ENCODE measurements around the gene APBA1.

The APBA1 gene

DNA sequence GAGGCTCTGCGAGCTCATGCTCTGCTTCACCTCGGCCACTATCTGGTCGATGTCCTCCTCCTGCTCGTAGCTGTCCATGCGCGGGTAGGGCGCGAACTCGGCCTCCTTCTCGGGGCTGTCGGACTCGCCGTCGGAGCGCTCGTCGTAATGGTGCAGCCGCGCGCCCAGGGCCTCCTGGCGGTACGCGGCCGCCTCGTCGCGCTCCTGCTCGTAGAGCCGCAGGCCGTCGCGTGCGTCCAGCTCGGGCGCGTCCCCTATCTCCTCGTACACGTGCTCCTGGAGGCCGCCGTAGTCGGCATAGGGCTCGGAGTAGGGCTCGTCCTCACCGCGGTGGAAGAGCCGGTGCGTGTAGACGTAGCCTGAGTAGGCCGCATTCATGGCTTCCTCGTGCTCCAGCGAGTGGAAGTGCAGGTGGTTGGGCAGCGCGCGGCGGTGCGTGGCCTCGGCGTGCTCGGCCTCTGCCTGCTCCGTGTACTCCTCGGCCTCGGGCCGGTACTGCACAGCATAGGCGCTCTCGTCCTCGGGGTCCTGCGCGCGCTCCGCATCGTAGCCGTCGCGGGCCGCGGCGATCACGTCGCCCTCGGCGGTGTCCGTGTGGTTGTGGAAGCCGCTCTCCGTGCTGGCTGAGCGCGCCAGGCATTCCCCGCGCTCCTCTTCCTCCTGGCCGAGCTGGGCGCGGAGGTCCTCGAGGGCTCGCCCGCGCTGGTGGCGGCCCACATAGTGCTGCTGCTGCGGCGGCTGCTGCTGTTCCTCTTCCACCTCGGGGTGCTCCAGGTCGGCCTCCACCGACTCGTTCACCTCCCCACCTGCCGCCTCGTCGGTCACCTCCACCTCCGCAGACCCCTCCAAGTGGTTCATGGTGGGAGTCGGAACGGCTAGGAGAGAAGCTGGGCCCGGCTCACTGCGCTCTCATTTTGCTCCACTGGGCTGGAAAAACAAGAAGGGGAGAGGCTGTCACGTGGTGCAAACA, 155.5 kb downstream of the APBA1 start:
- DNase-seq, result no peak

DNA sequence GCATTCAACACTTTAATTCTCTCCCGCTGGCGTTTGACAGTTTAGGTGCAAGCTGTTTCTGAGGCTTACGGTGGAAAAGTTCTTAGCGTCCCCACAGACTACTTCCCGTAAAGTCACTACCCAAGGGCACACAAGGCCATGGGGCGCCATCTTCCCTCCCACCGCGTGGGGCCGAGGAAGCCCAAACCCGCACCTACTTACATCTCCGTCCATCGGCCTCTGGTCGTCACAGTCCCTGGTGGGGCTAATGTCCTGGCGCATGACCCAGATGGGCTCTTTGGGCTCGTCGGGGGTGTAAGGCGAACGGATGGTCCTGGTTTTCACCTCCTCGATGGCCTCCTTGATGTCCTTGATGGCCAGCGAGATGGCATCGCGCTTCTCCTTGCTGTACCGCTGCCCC, 156.4 kb downstream of the APBA1 start:
- DNase-seq, result no peak

DNA sequence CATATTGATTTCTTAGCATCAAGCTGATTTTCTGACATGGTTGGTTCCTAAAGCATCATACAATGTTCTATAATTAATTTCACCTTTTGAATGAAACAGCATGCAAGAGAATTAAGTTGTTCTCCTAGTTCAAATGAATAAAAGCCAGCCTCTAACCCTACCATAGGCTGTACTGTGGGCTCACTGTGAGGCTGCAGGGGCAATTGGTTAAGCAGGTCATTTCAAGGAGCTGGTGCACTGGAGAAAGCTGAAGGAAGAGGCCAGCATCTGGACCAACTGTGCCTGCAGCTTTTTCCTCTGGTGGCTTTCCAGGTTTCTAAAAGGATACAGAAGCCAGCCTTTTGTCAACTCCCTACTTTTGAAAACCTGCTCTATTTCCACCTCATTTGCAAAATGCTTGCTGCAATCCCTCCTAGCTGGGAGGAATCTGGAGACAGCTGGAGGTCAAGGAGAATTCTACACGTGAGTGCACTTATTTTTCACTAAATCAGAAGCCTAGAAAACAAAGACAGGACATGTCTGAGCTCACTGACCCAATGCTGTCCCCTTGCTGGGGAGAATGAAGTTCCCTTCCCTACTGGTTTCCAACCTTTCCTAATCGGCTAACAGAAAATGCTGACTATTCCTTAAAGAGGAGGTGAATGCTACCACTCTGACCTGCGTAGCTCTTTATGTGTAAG, 158.9 kb downstream of the APBA1 start:
- DNase-seq, result no peak

DNA sequence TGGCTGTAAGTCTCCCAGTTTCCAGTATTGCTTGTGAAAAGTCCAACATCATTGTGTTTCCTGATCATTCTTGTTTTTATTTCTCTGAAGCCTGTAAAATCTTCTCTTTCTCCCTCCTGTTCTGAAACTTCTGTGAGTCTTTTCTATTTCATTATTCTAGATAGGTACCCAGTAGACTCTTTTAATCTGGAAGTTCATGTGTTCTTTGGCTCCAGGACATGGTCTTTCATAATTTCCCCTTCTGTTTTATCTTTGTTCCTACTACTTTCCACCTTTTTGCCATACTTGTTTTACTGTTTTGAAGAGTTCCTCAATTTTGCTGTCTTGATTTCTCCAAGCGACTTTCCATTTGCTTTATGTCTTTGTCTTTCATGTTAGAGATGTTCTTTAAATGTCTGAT, 168.1 kb downstream of the APBA1 start:
- no peak for DNase-seq

DNA sequence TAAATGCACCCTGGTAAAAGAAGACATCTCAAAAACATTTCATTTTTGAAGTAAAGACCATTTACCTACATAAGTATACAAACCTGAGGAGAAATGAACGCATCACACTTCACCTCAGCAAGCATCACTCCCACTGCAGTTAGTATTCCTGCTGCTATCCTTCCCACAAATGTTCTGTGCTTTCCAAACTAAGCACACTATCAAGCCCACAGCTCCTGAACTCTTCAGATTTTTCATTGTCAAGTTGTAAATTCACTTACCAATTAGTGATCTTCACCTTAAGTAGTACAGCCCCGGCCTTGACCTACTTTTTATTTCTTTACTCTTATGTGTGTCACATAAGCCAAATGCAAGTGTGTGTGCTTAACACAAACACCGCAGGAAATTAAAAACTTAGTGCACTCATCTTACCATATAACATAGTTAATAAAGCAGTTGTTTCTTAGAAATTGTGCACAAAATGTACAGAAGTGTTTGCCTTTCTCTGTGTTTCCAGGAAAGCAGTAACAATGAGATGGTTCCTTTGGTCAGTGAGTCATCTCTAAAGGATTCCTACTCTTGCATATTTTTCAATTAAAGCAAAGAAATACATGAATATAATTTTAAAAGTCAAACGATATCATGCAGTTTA, 169.4 kb downstream of the APBA1 start:
- peak; percentile 18 for DNase-seq

DNA sequence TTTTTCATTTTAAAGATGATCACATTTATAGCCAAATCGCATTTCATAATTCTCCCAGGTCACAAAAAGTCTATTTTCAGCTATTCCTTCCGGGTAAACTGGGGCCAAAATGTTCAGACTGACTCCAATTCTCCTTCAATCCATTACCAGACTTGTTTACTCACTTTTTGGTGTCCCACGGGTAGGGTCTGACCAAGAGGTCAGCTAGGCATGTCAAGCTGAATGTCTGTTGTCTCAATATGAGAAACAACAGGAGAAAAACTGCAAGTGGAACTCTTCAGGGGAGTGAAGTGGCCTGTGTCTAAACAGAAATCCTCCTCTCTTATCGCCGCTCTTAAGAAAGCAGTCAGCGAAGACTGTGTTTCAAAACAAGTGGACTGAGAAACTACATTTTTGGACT, 171.3 kb downstream of the APBA1 start:
- DNase-seq, result no peak

DNA sequence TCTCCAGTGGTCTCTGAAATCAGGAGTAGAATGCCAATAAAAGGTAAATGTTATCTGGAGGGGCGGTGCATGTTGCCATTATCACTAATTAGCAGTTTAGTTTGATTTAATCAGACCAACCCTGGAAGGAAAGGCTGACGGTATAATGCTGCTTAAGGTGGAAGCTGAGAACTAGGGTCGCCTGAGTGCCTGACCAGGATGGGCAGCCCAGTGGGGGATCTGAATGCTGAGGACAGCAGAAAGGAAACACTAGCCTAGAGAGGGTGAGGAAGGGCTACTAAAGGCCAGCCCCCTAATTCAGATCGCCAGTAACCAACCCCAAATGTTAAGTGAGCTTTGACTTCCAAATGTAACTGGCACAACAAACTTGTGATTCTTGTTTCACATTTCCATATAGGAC, 172.2 kb downstream of the APBA1 start:
- DNase-seq, result no peak

DNA sequence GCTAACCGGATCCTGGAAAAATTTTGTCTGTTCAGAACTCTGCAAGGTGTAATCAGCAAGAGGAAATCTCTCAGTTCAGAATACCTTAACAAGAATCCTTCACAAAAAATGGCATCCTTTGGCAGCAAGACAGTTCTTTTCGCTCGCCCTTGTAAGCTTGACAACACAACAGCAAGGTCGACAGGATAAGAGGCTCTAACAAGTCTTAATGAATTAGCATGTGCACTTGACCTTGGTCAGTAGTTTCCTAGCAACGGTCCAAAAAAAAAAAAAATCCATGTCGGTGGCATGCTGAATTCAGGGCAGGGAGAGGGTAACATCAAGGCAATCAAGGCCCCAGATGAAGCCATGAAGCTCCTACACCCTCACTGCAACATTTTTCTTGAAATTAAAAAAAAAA, 172.8 kb downstream of the APBA1 start:
- DNase-seq, result no peak

DNA sequence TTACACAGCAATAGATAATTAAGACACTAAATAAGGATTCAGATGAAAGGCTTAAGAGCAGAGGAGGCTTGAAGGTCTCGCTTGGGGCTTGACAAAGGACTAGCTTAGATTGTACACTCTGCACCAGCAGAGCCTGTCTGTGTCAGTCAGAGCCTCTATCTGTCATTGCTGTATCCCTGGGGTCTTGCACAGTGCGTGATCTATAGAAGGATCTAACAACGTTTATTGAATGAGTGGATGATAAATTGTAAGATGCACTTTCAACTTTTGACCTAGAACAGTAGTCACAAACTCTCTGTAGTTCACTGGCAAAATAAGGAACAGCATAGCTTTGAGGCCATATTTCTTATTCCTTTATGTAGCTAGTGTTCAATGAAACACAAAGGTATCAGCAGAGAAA, 173.7 kb downstream of the APBA1 start:
- no peak for DNase-seq

DNA sequence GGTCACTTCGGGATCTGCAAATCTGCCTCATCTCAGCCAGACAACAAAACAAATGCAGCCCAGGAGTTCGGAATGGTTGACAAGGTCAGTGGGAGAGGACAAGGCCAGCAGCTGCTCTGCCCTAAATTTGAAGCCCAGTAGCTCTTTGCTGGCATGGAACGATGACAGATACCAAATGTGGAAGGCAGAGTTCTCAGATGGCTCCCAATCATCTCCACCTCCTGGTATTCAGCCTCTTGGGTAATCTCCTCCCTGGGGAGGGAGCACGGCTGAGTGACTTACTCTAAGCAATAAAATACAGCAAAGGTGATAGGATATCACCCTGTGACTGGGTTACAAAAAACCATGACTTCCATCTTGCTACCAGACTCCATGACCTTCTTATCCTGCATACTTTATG, 174.4 kb downstream of the APBA1 start:
- no peak for DNase-seq

DNA sequence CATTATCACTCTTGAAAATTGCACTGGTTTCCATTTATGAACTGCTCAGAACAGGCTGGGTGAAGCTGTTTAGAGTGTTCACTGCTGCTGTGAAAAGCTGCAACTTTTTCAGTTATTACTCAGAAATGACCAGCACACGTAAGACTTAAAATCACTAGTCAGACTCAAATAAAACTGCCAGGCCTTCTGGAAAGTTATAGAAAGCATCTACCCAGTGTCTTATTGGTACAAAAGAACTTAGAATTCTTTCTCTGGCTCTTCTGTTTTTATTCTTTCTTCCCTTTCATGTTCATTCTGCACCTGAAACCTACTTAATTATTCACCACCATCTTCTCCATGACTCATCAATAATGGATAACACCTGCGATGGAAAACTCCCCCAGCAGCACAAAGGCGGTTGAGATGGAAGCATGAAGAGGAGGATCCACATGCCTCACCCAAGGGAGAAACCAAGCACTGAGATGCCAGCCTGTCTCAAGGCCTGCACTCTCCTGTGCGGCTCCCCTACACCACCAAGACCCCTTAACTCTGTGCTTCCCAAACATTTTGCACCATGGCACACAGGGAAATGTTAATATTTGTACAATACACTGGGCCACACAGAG, 175.2 kb downstream of the APBA1 start:
- no peak for DNase-seq

DNA sequence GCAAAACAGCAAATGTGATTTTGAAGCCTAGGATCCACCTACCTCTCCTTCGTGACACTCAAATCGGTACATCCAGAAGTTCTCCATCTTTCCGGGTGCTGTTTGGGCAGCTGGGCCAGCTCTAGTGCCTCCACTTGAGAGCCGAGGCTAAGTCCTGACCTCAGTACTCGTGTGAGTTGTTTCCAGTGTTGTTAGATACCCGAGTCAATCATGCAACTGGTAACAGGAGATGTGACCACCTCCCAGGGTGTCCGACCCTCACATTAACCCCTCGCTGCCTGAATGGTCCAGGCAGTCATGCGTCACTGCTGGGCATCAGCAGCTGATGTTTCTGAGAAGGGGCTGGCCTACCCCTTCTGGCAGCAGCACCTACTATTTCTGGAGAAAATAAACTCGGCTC, 176.9 kb downstream of the APBA1 start:
- DNase-seq, result no peak

DNA sequence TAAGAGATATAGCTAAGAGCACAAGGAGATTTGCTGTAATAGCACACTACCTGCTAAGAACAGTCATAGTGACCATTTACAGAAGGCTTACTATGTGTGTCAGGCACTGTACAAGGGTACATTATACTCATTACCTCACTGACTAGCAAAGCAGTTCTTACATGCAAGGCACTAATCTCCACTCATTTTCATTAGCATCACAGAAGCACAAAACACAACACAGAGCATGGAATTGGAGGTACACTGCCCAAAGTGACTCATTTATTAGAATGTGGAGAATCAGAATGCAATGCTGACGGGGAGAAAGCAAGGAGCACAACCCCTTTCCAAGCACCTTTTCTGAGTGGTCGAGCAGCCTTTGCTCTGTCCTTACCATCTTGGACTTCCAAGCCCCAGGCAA, 177.4 kb downstream of the APBA1 start:
- no peak for DNase-seq

DNA sequence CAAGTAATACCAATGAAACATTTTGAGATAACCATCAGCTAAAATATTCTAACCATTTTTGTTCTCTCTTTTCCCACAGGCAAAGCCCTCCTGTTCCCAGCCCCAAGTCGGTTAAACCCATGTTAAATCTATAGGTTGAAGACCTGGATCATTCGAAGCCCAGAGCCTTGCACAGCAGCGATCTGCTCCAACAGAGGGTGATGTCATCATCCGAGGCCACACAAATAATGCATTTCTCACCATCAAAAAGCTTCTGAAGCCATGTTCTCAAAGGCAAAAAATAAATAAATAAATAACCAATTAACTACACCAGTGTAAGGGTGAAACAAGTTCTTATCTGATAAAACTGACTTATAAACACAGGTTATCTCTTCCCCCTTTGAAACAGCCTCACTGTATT, 178.0 kb downstream of the APBA1 start:
- DNase-seq, result no peak

DNA sequence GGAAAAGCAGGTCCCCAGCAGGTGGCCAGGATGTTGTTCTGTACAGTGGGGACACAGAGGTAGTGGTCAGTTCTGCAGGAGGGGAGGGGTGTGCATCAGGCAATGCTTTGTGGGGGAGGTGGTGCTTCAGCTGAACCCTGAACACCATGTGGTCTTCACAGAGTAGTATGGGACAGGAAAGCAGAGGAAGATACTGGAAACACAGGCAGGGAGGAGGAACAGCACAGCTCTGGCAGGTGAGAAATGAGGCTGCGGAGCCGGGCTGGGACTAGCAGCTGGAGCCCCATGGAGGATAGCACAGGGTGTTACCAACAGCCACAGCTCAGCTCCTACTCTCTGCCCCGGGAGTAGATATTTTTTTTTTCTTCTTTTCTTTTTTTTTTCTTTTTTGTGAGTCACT, 185.7 kb downstream of the APBA1 start:
- no peak for DNase-seq

DNA sequence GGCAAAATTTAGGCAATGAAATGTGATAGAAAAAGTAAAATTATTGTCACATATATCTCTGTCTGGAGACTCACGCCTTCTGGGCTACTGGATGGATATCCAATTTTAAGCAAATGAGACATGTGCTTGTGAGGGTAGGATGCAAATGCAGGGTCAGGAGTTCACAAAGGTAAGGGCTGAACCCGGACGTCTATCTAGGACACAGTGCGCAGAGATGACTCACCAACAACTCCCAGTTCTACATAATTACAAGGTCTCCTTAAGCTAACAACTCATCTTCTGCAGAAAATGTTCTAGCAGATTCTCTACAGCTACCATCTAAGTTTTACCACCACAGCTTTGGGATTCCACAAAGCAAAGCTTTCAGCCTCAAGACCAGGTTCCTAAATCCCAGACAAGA, 186.7 kb downstream of the APBA1 start:
- DNase-seq, result no peak

DNA sequence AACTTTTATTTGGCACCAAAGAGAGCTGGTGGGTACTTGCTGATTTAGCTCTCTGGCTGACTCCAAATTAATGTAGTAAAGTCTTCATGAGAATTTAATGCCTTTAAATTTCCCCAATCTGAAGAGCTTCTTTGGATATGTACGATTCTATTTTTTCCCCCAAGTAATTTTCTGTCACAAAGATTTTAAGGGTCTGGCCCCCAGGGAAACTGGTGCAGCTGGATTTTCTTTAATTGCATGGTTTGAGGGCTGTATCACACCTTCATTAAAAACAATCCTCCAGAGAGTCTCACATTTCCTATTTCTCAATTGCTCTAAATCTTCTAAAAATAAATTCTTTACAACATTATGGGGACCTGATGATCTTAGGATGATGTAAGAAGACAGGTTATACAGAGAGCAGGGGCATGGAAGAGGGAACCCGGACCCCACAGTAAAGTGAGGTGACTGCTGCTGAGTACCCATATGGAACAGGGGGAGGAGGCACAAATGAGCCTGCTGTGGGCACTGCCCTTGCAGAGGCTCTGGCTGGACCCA, 188.2 kb downstream of the APBA1 start:
- no peak for DNase-seq

DNA sequence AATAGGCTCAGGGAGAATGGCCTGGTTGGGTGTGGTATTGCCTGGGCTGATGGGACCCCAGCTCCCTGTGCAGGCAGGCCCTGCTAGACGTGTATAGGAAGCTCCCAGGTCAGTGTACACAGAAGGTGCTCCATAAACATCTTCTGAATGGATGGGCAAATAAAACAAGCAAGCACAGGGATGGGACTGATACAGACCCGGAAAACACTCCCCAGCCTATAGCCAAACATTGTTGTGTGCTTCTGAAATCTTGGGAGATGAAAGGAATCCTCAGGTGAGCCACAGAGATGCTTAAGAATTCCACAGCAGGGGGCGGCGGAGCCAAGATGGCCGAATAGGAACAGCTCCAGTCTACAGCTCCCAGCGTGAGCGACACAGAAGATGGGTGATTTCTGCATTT, 195.4 kb downstream of the APBA1 start:
- peak; percentile 59 for DNase-seq

DNA sequence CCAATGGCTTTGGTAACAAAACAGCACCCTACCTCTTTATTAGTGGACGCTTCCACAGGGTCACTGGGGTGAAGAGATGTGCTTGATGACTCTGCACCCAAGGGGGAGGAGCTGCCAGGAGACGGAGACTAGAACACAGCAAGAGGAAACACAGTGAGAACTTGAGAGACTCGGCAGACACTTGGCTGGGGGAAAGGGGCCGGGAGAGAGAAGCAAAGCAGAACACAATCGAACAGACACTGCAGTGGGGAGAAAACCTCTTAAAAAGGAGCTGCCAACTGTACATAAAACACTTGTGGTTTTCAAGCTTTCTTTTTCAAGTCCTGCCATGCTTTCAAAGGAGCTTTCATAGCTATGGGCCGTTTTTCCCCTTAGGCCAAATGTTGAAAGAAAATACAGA, 196.2 kb downstream of the APBA1 start:
- no peak for DNase-seq

DNA sequence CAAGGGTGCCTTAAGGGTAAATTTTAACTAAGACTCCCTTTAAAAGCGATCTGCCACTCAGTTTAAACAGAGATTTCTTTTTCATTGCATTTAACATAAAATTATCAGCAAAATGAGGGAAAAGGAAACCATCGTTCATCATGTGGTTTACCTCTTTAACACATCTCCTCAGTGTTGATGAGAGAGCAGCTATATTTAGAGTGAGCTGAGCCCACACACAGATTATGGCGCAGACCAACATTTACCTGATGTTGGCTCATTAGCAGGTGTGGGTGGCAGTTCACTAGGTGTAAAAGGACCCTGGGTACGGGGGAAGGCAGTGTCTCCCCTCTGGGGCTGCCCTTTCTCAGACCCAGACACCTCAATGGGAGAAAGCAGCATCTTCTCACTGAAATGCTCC, 197.3 kb downstream of the APBA1 start:
- DNase-seq, result no peak

DNA sequence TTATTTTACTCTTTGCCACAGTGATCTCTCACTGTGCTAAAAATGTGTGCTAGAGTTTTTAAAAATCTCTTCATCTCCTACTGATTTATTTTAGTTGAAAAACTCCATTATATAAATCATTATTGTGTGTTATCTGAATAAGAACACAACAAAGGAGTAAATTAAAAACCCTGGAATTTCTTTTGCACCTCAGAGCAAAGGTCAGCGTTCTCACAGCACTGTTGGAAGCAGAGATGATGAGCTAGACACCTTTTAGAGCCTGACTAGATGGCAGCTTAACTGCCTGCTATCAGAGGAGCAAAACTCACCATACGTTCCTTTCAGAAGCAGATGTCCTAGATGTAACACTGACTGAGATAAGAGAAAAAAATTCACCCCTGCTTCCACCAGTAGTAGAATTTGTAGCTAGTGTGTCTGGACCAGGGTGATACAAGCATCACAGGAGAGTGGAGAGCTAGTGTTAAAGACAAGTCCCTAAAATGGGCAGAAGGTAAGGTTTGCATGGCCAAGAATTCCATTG, 200.0 kb downstream of the APBA1 start:
- DNase-seq, result no peak

DNA sequence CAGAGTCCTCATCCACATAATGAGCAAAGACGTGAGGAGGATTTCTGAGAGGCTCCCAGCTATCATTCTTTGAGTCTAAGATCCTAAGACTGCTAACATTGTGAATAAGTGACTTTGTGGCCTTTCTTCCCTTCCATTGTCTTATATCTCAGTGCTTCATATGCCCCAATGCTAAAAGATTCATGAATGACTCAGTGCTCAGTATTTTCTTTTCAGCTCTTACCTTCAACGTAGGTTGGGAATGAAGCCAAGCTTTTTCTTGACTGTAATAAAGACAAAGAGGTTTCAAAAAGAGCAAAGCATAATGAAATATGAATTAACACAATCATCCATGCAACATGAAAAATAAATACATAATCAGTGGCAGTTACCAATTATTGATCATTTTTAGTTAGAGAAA, 200.7 kb downstream of the APBA1 start:
- no peak for DNase-seq

All from DMS53 (cell line).